GM12874 (cell line): Measurements from ENCODE around the gene C22orf23.

Experiments used
- CTCF ChIP-seq: IDR thresholded peaks from 2 replicates; pipeline ENCODE4 v1.5.1; 2011; ENCODE audit warnings: low read depth, mild to moderate bottlenecking, control low read depth, low read length, moderate library complexity; ENCODE audit not compliant: insufficient read depth

The C22orf23 gene

GRCh38 chr22:37985751-37986281 lies 32.4 kb upstream of the C22orf23 start:
- no peak for TF ChIP-seq CTCF

GRCh38 chr22:37985050-37985585 lies 31.7 kb upstream of the C22orf23 start:
- no peak for TF ChIP-seq CTCF

- TF ChIP-seq CTCF: no peak
Observed at GRCh38 chr22:37983860-37984791, 30.7 kb upstream of the C22orf23 start, which contains the start of gene SOX10. Gene SOX10 (minus strand): TSS chr22:37984555. CDS start chr22:37983784, 771 bp downstream.

DNA sequence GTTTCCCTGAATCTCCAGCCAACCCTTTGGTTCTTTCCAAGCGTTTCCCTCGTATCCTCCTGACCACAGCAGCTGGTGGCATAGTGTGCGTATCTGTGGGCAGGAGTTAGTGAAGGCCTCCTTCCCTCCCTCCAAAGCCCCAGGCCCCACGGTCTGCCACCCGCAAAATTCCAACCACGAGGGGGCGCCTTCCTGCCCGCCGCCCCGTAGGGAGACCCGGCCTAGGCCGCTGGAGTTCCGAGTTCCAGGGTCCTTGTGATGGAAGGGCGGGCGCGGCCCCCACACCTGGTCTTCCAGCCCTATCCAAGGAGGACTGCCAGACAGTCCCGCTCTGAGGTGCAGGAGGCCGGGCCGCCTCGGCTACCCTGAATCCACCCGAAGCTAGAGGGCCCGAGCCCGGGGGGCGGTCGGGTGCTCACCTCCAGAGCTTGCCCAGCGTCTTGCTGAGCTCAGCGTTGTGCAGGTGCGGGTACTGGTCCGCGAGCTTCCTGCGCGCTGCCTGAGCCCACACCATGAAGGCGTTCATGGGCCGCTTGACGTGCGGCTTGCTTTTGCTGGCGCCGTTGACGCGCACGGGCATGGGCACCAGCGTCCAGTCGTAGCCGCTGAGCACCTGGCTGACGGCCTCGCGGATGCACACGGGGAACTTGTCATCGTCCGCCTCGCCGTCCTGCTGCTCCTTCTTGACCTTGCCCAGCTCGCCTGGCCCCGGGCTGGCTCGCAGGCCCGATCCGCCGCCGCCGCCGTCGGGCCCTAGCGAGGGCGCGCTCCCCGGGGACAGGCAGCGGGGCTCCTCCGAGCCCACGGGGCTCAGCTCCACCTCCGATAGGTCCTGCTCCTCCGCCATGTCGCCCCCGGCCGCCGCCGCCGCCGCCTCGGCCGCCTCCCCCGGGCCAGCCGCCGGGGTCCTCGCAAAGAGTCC lies 29.8 kb upstream of the C22orf23 start:
- TF ChIP-seq CTCF: 0 out of 2 replicates have a peak, but pooled peaks have one; percentile 2

GRCh38 chr22:37982151-37982785 lies 28.9 kb upstream of the C22orf23 start:
- no peak for TF ChIP-seq CTCF

GRCh38 chr22:37981282-37982011 lies 28.0 kb upstream of the C22orf23 start:
- no peak for TF ChIP-seq CTCF
